ENCODE measurements around the gene MEX3C. TPM values are rescaled to one million over a fixed set of nuclear protein-coding genes. Genes with fewer than 3 reads are reported as not detected.

The MEX3C gene
- total RNA-seq, 1 donor from 2014 or later, result 16.4 TPM

GRCh38 chr18:51133580-51134160 lies 63.8 kb downstream of the MEX3C start:
- peak; percentile 64 for DNase-seq
- ATAC-seq (ENCODE audit: poor library complexity), result peak; percentile 62
- intact Hi-C loops (cut with DNase I), result no loop called here

- intact Hi-C loops (cut with DNase I), result no loop called here
- no peak for ATAC-seq (ENCODE audit: poor library complexity)
- DNase-seq, result no peak
These were observed 65.1 kb downstream of the MEX3C start for GRCh38 chr18:51132256-51132935.

GRCh38 chr18:51128533-51128932 lies 68.9 kb downstream of the MEX3C start:
- intact Hi-C loops (cut with DNase I), result no loop called here
- DNase-seq (no peak), ATAC-seq (ENCODE audit: poor library complexity) (no peak)

- DNase-seq, result no peak
- ATAC-seq (ENCODE audit: poor library complexity), result no peak
- intact Hi-C loops (cut with DNase I), result no loop called here
These were observed 69.8 kb downstream of the MEX3C start for GRCh38 chr18:51127664-51128063.

- intact Hi-C loops (cut with DNase I), result no loop called here
- DNase-seq (no peak), ATAC-seq (ENCODE audit: poor library complexity) (no peak)
These were observed 71.5 kb downstream of the MEX3C start for GRCh38 chr18:51125976-51126375.

Other genes starting within 250 kb of the MEX3C start
- gene ELAC1, start 229.6 kb downstream of the MEX3C start, total RNA-seq, result 3.3 TPM
- 90.9 TPM for gene SMAD4, start 167.5 kb downstream of the MEX3C start, total RNA-seq

Data from Right ventricle myocardium superior (tissue), 1 donor.